Measurements from ENCODE around the gene PTPRN2.

PTPRN2 gene

GRCh38 chr7:158391141-158391540 lies 196.5 kb downstream of the PTPRN2 start:
- FAIRE-seq (no peak), DNase-seq (ENCODE audit: insufficient read length, low spot score) (no peak)
- no peak for TF ChIP-seq CTCF (IDR thresholded peaks at IDR 0.05; ENCODE audit: insufficient read depth, missing control alignments)

DNA sequence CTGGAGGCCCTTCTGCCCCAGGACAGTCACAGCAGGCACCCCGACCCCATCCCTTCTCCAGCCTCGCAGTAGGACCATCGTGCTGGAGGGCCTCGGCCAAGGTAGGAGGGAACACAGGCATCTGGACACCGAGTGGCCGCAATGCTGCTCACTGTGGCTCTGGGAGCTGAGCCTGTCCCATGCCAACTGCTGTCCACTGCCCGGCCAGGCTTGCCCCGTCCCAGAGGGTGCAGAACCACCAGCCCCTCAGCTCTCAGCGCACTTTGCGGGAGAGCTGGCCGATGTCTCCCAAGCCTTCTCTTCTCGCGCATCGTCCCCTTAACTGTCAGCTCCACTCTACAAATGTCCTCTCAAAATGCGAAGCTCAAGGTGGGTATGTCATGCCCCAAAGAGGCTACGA lies 197.2 kb downstream of the PTPRN2 start:
- no peak for TF ChIP-seq CTCF (IDR thresholded peaks at IDR 0.05; ENCODE audit: insufficient read depth, missing control alignments)
- FAIRE-seq = no peak
- no peak for DNase-seq (ENCODE audit: insufficient read length, low spot score)

GRCh38 chr7:158389514-158390425 lies 197.9 kb downstream of the PTPRN2 start:
- FAIRE-seq (no peak), DNase-seq (ENCODE audit: insufficient read length, low spot score) (no peak)
- no peak for TF ChIP-seq CTCF (IDR thresholded peaks at IDR 0.05; ENCODE audit: insufficient read depth, missing control alignments)

GRCh38 chr7:158388928-158389327 lies 198.7 kb downstream of the PTPRN2 start:
- FAIRE-seq (no peak), DNase-seq (ENCODE audit: insufficient read length, low spot score) (no peak)
- no peak for TF ChIP-seq CTCF (IDR thresholded peaks at IDR 0.05; ENCODE audit: insufficient read depth, missing control alignments)

GRCh38 chr7:158388072-158388471 lies 199.6 kb downstream of the PTPRN2 start:
- TF ChIP-seq CTCF (IDR thresholded peaks at IDR 0.05; ENCODE audit: insufficient read depth, missing control alignments) = no peak
- DNase-seq (ENCODE audit: insufficient read length, low spot score) (no peak), FAIRE-seq (no peak)

DNA sequence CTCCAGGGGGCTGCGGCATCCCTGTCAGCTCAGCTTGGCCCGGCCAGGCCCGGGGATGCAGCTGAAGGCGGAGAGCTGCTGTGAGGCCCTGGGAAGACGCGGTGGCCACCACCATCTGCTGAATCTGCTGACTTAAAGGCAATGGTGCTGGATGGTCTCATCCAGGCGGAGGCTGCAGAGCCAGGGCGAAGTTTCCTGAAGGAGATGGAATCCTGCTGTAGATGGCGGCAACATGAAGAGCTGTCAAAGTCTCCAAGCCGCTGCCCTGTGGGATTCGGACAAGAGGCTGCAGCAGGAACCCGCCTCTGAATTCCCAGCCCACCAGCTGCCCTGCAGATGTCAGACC lies 200.1 kb downstream of the PTPRN2 start:
- DNase-seq (ENCODE audit: insufficient read length, low spot score) (no peak), FAIRE-seq (no peak)
- TF ChIP-seq CTCF (IDR thresholded peaks at IDR 0.05; ENCODE audit: insufficient read depth, missing control alignments) = no peak

DNA sequence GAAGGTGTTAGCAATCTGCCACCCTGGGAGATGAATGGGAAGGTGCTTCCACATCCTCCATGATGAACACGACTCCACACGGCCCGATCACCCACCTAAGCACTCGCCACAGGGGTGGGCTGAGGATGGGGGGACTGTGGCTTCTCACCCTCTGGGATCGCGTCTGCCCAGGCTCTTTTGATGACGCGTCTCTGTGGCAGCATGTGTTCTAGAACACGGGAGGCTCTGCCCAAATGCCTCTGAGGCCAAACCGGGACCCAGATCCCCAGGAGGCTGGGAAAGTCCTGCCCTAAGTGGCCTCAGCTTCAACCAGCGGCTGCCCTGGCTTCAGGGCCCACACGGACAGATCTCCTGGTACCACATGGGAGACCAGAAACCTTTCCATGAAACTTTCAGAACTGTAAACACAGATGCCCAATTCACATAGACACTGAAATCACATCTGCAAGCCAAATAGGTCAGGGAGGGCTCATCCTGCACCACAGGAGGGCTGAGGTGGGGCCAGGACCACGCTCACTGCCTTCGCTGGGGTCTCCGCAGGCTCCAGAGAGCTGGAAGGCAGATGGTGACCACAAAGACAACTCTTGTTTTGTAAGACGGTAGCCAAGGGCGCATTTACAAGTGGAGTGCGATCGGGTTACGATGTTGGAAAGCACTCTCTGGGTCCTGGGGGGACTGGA lies 200.6 kb downstream of the PTPRN2 start:
- FAIRE-seq (no peak), DNase-seq (ENCODE audit: insufficient read length, low spot score) (no peak)
- no peak for TF ChIP-seq CTCF (IDR thresholded peaks at IDR 0.05; ENCODE audit: insufficient read depth, missing control alignments)
